ENCODE results near the gene DDIT4. TPM values are rescaled to one million over a fixed set of nuclear protein-coding genes. Genes with fewer than 3 reads are reported as not detected.
"Not testable (repeated sequence)": the region's sequence is repeated elsewhere in the genome, so short reads cannot be mapped to it uniquely, and the experiment has no call there.

DDIT4 gene
- total RNA-seq, 1 donor from 2014 or later: 257 TPM

- Histone ChIP-seq H3K27ac (peak overlapping the region; percentile 80), H3K4me2 (no peak overlapping the region), H3K4me3 (no peak overlapping the region), H3F3A (ENCODE audit: low read depth) (peaks cover 47% of the 10 kb centered on the region), H4K20me1 (ENCODE audit: low read depth) (peaks cover 47% of the 10 kb centered on the region), H3K79me2 (ENCODE audit: low read depth) (peaks cover 26% of the 10 kb centered on the region), H2AFZ (replicated peaks) (no peak overlapping the region), H3K9me3 (ENCODE audit: low read depth) (no peaks in the 10 kb centered on the region), H3K27me3 (no peaks in the 10 kb centered on the region), H3K9ac (no peak overlapping the region), H3K4me1 (peaks cover 13% of the 10 kb centered on the region), H3K36me3 (peaks cover 5% of the 10 kb centered on the region)
- peaks cover 20% of the 10 kb centered on the region for H3K36me3 Mint-ChIP-seq
- TF ChIP-seq EZH2phosphoT487 (IDR thresholded peaks at IDR 0.05) (no peak), EZH2 (IDR thresholded peaks at IDR 0.05) (no peak), CTCF (IDR thresholded peaks at IDR 0.05) (peak; percentile 15)
- no peak overlapping the region for H3K4me3 Mint-ChIP-seq
- peaks cover 33% of the 10 kb centered on the region for H3K4me1 Mint-ChIP-seq
- no peak for DNase-seq (ENCODE audit: low spot score)
- H3K27ac Mint-ChIP-seq: peak overlapping the region; percentile 83
- no peaks in the 10 kb centered on the region for H3K9me3 Mint-ChIP-seq
- peaks cover 9% of the 10 kb centered on the region for H3K27me3 Mint-ChIP-seq (ENCODE audit: insufficient read depth, low read depth)
Observed at GRCh38 chr10:72278668-72279393, 5.1 kb downstream of the DDIT4 start.

GRCh38 chr10:72279587-72279986 lies 5.9 kb downstream of the DDIT4 start:
- not testable (repeated sequence) for H3K27ac ChIP-seq; H3K4me3 Mint-ChIP-seq; H2AFZ ChIP-seq (replicated peaks); DNase-seq (ENCODE audit: low spot score); H3K9ac ChIP-seq; H3K4me3 ChIP-seq; H3K27me3 ChIP-seq; H3K4me2 ChIP-seq; H3K9me3 ChIP-seq (ENCODE audit: low read depth); H3K27ac Mint-ChIP-seq; H3K27me3 Mint-ChIP-seq (ENCODE audit: insufficient read depth, low read depth); H3K9me3 Mint-ChIP-seq; H3K36me3 ChIP-seq
- Histone ChIP-seq H4K20me1 (ENCODE audit: low read depth) (peaks cover 39% of the 10 kb centered on the region), H3K4me1 (peaks cover 13% of the 10 kb centered on the region), H3F3A (ENCODE audit: low read depth) (peaks cover 42% of the 10 kb centered on the region), H3K79me2 (ENCODE audit: low read depth) (peaks cover 18% of the 10 kb centered on the region)
- peaks cover 20% of the 10 kb centered on the region for H3K36me3 Mint-ChIP-seq
- H3K4me1 Mint-ChIP-seq: peaks cover 33% of the 10 kb centered on the region

GRCh38 chr10:72283131-72283530 lies 9.4 kb downstream of the DDIT4 start:
- Mint-ChIP-seq H3K27me3 (ENCODE audit: insufficient read depth, low read depth) (no peaks in the 10 kb centered on the region), H3K27ac (no peak overlapping the region), H3K36me3 (no peaks in the 10 kb centered on the region), H3K4me3 (no peak overlapping the region), H3K9me3 (no peaks in the 10 kb centered on the region), H3K4me1 (peaks cover 28% of the 10 kb centered on the region)
- Histone ChIP-seq H3K36me3 (no peaks in the 10 kb centered on the region), H3K27ac (no peak overlapping the region), H3K4me3 (no peak overlapping the region), H3K4me1 (peaks cover 5% of the 10 kb centered on the region), H3K4me2 (no peak overlapping the region), H3K27me3 (no peaks in the 10 kb centered on the region), H3K9ac (no peak overlapping the region), H3K79me2 (ENCODE audit: low read depth) (no peaks in the 10 kb centered on the region), H3K9me3 (ENCODE audit: low read depth) (no peaks in the 10 kb centered on the region), H4K20me1 (ENCODE audit: low read depth) (peaks cover 4% of the 10 kb centered on the region), H2AFZ (replicated peaks) (no peak overlapping the region), H3F3A (ENCODE audit: low read depth) (peaks cover 7% of the 10 kb centered on the region)
- TF ChIP-seq CTCF (IDR thresholded peaks at IDR 0.05): no peak
- DNase-seq (ENCODE audit: low spot score): no peak

DNA sequence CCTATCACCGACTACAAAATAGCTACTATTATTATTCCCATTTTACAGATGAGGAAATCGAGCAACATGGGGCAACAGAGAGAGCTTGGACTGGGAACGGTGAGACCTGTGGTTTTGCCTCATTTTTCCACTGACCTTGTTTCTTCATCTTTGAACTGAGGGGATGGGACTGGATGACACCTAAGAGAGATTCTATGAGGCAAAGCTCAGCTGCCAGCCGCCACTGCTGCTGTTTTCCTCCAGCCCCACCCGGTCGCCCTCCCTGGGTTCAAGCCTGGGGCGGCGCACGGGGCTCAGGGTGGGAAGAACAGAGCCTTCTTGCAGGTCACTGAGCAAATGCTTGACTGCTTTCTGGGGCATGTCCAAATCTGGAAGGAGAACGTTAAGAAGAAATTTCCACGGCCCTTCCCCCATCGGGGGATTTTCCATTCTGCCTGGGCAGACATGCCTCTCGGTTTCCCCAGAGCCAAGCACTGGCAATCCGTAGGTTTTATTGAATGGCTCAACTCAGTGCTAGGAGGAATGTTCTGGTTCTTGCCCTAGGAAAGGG lies 12.3 kb downstream of the DDIT4 start:
- Mint-ChIP-seq H3K4me3 (peak overlapping the region; percentile 14), H3K9me3 (no peaks in the 10 kb centered on the region), H3K36me3 (no peaks in the 10 kb centered on the region), H3K27me3 (ENCODE audit: insufficient read depth, low read depth) (no peaks in the 10 kb centered on the region), H3K4me1 (peaks cover 23% of the 10 kb centered on the region), H3K27ac (peak overlapping the region; percentile 31)
- H3K4me3 ChIP-seq: no peak overlapping the region
- peak overlapping the region; percentile 12 for H2AFZ ChIP-seq (replicated peaks)
- H3K4me1 ChIP-seq: peaks cover 5% of the 10 kb centered on the region
- H3K79me2 ChIP-seq (ENCODE audit: low read depth): no peaks in the 10 kb centered on the region
- H3F3A ChIP-seq (ENCODE audit: low read depth): no peaks in the 10 kb centered on the region
- H3K36me3 ChIP-seq: no peaks in the 10 kb centered on the region
- no peaks in the 10 kb centered on the region for H4K20me1 ChIP-seq (ENCODE audit: low read depth)
- no peak overlapping the region for H3K4me2 ChIP-seq
- TF ChIP-seq EZH2phosphoT487 (IDR thresholded peaks at IDR 0.05): no peak
- no peak for TF ChIP-seq CTCF (IDR thresholded peaks at IDR 0.05)
- TF ChIP-seq EZH2 (IDR thresholded peaks at IDR 0.05): no peak
- no peaks in the 10 kb centered on the region for H3K27me3 ChIP-seq
- no peak overlapping the region for H3K9ac ChIP-seq
- DNase-seq (ENCODE audit: low spot score): no peak
- H3K9me3 ChIP-seq (ENCODE audit: low read depth): no peaks in the 10 kb centered on the region
- no peak overlapping the region for H3K27ac ChIP-seq

Measured in neural progenitor cell (in vitro differentiated cells).